GM18511 (cell line): ENCODE results near the gene YY1.
A peak's percentile ranks its signal among the peaks of the same experiment; 100 is the strongest.
"Not testable (repeated sequence)": the region's sequence is repeated elsewhere in the genome, so short reads cannot be mapped to it uniquely, and the experiment has no call there.

Experiments
- ATAC-seq: cut with Tn5 transposase; IDR thresholded peaks from one replicate; pipeline ENCODE4 v1.9.1; 2021; ENCODE audit warnings: mild to moderate bottlenecking, moderate library complexity; ENCODE audit not compliant: unreplicated experiment

YY1 gene

GRCh38 chr14:100238419-100239210, at the start of gene YY1:
Gene YY1, plus strand, starts transcription at chr14:100239144. Its CDS starts 101 bp downstream, at chr14:100239245.
- ATAC-seq, result peak; percentile 83

- no peak for ATAC-seq
These were observed 48.8 kb upstream of the YY1 start for GRCh38 chr14:100190126-100190525.

- ATAC-seq, result no peak
These were observed 47.2 kb upstream of the YY1 start for GRCh38 chr14:100191584-100192249.

GRCh38 chr14:100192250-100192671, 46.7 kb upstream of the YY1 start:
- ATAC-seq, result no peak

- ATAC-seq, result peak; percentile 99
These were observed 46.1 kb upstream of the YY1 start for GRCh38 chr14:100192672-100193416.

- ATAC-seq, result no peak
These were observed 45.3 kb upstream of the YY1 start for GRCh38 chr14:100193417-100194357.

- no peak for ATAC-seq
These were observed 39.6 kb upstream of the YY1 start for GRCh38 chr14:100199240-100199860.

GRCh38 chr14:100200311-100200710, 38.6 kb upstream of the YY1 start:
- no peak for ATAC-seq

GRCh38 chr14:100201701-100202100, 37.2 kb upstream of the YY1 start:
- no peak for ATAC-seq

- ATAC-seq, result no peak
These were observed 36.2 kb upstream of the YY1 start for GRCh38 chr14:100202712-100203111.

- no peak for ATAC-seq
These were observed 35.8 kb upstream of the YY1 start for GRCh38 chr14:100203146-100203545.

GRCh38 chr14:100203962-100204834, 34.7 kb upstream of the YY1 start:
- ATAC-seq, result no peak

GRCh38 chr14:100204835-100205167, 34.1 kb upstream of the YY1 start:
- not testable (repeated sequence) for ATAC-seq

GRCh38 chr14:100207588-100207987, 31.4 kb upstream of the YY1 start:
- ATAC-seq, result not testable (repeated sequence)

- not testable (repeated sequence) for ATAC-seq
These were observed 30.8 kb upstream of the YY1 start for GRCh38 chr14:100208136-100208535.

- no peak for ATAC-seq
These were observed 27.6 kb upstream of the YY1 start for GRCh38 chr14:100211366-100211765.

- ATAC-seq, result no peak
These were observed 27.1 kb upstream of the YY1 start for GRCh38 chr14:100211893-100212292.

GRCh38 chr14:100212476-100213333, 26.2 kb upstream of the YY1 start:
- ATAC-seq, result no peak
